Umbilical cord (tissue), 2 donors: ENCODE results near the gene ALG3. TPM values are rescaled to one million over a fixed set of nuclear protein-coding genes. Genes with fewer than 3 reads are reported as not detected.
"Not testable (repeated sequence)": the region's sequence is repeated elsewhere in the genome, so short reads cannot be mapped to it uniquely, and the experiment has no call there.

Source experiments
- DNase-seq: peaks from one replicate; pipeline ENCODE4 v3.0.0-alpha.2; 2015; ENCODE audit warnings: low spot score
- total RNA-seq: library from RNA; depleted of rRNA; stranded (reverse); fragments of >200 nt; gene quantifications from one replicate; pipeline ENCODE4 v1.2.3, GENCODE V29; 2014; ENCODE audit warnings: low replicate concordance; ENCODE audit not compliant: insufficient read depth

ALG3 gene
- 27.7 TPM for total RNA-seq

DNA sequence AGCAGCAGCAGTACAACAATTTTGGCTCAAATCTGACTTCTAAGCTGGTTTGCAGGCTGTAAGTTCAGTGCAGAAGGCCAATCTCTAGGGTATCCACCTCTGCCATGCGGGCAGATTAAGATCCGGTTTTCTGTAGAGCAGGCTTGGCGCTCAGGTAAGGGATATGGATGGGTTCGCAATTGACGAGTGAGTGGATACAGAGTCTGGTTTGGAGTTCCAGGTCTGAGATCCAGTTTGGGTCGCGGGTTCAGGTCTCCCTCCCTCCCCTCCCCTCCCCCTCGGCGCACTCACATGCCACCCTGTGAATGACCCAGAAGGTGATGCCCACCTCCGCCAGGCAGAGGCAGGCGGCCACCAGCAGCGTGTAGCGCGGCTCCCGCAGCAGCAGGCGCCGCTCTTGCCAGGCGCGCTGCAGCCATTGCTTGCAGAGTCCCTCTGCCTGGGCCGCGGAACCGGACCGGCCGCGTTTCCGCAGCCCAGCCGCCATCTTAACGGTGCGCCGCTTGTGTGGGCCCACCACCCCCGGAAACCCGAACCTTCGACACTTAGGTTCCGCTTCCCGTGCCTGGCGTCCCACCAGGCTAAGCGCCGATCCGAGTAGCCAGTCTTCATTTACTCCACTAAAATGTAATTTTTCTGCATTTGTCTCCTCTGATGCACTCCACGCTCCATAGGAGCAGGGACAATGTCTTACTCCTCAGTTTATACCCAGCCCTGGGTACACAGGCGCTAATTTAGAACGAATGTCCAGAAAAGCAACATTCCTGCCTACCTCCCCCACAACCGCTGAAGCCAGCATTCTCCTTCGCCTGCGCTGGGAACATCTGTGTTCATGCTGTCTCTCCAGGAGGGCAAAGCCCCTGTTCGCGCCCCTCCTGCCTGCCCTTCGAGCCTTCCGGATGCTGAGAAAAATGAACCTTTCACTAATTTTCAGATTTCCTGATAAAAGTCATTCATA is at the start of gene ALG3:
Gene ALG3 (minus strand): TSS at position 509 of the 958 bp plus-strand sequence. CDS start 22 bp downstream, at position 487.
- peak; percentile 85 for DNase-seq

DNA sequence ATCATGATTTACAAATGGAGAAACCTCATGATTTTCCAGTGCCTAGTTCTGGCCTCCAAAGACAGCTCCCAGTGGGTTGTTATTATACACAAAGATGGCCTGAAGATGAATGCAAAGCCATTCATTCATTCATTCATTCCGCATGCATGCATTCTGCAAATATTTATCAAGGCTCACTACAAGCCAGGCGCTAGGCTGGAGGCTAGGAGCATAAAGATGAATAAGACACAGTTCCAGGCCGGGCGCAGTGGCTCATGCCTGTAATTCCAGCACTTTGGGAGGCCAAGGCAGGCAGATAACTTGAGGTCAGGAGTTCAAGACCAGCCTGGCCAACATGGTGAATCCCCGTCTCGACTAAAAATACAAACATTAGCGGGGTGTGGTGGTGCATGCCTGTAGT is 47.9 kb upstream of the ALG3 start:
- DNase-seq, result no peak

DNA sequence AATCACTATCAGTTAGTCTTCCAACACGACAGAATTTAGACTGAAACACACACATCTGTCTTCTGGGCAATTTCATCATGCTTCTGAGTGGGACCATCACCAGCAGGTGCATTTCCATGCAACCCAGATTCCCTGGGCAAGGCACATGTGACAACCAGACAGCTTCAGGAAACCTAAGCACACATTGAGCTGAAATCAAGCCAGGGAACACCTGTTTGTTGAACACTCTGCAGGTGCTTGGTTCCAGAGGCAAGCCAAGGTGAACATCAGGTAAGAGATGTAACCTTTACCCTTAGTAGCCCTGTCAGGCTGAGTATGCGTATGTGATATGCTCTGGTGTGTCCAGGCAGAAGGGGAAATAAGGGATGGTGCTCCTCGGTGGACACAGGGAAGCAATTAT is 47.0 kb upstream of the ALG3 start:
- no peak for DNase-seq

DNA sequence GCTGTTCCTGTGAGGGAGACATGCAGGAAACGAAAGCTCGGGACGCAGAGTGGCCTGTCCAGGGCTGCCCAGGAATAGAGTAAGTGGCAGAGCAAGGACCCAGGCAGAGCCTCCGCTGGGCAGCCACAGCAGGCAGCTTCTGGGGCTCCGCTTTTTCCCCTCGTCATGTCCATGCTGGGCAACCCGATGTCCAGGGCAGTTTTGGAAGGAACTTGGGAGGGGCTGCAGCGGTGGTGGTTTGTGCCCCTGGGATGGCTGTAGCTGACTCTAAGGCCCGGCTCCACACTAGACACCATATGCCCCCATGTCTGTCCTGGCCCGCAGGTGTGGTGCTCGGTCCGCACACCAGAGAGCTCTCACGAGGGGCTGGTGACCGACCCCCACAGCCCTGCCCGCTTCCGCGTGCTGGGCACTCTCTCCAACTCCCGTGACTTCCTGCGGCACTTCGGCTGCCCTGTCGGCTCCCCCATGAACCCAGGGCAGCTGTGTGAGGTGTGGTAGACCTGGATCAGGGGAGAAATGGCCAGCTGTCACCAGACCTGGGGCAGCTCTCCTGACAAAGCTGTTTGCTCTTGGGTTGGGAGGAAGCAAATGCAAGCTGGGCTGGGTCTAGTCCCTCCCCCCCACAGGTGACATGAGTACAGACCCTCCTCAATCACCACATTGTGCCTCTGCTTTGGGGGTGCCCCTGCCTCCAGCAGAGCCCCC is 43.1 kb upstream of the ALG3 start:
- DNase-seq, result no peak

DNA sequence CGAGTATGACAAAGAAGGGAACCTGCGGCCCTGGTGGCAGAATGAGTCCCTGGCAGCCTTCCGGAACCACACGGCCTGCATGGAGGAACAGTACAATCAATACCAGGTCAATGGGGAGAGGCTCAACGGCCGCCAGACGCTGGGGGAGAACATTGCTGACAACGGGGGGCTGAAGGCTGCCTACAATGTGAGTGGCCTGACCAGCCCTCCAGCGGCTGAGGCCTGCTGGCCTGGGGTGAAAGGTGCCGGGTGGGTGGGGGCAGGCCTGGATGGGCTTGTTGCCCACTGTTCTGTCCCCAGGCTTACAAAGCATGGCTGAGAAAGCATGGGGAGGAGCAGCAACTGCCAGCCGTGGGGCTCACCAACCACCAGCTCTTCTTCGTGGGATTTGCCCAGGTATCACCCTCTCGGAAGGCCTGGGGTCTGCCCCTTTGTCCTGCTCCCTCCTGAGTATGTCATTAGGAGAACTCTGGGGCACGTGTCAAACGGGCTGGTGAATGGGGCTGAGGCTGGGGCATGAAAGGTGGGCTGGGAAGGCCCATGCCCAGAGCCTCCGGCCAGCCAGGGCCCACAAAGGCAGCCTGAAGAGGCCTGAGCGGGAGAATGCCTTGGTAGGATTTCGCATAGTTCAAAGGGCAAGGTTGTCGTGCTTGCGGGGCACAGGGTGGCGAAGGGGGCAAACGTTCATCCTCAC is 42.4 kb upstream of the ALG3 start:
- no peak for DNase-seq

DNA sequence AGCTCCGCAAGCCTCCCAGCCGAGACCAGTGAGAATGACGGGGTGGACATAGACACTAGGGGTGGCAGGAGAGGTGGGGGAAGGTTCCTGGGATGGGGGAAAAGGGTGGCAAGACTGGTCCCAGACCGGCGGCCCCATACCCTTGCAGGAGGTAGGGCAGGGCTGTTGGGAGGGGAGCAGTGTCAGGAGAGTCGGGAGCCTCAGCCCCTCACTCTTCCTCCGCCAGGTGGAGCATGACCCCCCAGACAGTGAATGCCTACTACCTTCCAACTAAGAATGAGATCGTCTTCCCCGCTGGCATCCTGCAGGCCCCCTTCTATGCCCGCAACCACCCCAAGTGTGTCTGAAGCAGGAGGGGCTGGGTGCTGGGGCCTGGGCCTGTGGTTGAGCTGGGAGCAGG is 41.6 kb upstream of the ALG3 start:
- DNase-seq, result no peak

DNA sequence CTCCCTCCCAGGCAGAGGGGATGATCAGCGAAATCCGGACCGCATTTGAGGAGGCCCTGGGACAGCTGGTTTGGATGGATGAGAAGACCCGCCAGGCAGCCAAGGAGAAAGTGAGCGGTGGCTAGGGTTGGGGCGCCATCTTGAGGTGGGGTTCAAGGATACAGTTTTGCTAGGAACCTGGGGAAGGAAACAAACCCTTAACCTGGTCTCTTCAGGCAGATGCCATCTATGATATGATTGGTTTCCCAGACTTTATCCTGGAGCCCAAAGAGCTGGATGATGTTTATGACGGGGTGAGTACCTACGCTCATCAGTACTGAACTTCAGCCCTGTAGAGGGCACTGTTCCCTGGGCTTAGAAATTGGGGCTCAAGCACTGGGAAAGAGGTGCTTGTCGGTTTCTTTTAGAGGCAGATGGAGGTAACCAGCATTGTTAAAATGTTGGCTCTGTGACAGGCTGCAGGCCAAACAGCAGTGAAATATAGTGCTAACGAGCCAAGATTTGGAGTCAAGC is 40.7 kb upstream of the ALG3 start:
- no peak for DNase-seq

DNA sequence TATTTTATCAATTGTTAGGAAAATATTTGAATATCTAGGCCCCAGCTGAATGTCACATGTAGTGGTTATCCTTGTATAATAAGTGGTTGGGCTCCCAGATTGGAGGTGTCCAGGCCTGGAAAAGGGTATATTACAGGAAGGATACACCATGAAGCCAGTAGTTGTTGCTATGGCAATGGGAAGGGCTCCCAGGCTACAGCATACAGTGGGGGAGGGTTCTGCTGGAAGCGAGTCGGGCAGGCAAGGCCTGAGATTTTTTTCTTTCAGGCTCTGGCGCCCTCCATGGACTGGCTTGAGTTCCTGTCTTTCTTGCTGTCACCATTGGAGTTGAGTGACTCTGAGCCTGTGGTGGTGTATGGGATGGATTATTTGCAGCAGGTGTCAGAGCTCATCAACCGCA is 35.9 kb upstream of the ALG3 start:
- peak; percentile 65 for DNase-seq

DNA sequence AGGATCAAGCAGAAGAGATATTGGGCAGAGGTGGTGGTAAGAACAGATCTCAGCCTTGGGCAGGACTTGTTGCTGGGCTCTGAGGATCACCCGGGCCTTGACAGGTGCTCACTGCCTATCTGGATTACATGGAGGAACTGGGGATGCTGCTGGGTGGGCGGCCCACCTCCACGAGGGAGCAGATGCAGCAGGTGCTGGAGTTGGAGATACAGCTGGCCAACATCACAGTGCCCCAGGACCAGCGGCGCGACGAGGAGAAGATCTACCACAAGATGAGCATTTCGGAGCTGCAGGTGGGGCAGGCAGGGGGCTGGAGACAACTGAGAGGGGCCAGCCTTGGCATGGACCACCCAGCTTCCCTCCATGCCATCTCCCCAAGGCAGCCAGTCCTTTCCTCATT is 34.9 kb upstream of the ALG3 start:
- DNase-seq, result no peak

DNA sequence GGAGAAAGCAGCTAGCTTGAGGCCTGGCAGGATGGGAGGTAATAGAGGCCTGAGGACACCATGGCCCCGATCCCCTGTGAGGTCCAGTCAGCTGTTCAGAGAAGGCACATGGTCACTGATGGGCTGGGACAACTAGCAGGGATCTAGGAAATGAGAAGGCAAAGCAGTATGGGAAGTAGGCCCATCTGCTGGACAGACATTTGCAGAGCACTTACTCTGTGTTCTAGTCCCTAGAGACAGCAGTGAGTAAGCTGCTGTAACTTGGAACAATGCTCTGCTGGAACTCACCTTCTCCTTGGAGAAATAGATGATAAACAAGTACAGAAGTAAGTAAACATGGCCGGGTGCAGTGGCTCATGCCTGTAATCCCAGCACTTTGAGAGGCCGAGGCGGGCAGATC is 34.2 kb upstream of the ALG3 start:
- no peak for DNase-seq

DNA sequence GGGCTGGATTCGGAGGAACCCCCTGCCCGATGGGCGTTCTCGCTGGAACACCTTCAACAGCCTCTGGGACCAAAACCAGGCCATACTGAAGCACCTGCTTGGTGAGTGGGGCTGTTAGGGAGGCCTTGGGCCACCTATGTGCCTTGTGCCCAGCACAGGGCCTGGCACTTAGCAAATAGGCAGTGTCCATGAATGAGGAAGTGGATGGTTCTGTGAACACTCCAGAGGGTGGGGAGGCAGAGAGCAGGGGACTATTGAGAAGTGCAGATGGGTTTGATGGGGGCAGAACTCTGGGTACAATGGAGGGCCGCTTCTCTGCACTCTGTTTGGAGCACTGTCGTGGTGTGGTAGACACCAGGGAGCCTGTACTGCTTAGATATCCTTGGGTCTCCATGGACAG is 28.6 kb upstream of the ALG3 start:
- DNase-seq, result no peak

DNA sequence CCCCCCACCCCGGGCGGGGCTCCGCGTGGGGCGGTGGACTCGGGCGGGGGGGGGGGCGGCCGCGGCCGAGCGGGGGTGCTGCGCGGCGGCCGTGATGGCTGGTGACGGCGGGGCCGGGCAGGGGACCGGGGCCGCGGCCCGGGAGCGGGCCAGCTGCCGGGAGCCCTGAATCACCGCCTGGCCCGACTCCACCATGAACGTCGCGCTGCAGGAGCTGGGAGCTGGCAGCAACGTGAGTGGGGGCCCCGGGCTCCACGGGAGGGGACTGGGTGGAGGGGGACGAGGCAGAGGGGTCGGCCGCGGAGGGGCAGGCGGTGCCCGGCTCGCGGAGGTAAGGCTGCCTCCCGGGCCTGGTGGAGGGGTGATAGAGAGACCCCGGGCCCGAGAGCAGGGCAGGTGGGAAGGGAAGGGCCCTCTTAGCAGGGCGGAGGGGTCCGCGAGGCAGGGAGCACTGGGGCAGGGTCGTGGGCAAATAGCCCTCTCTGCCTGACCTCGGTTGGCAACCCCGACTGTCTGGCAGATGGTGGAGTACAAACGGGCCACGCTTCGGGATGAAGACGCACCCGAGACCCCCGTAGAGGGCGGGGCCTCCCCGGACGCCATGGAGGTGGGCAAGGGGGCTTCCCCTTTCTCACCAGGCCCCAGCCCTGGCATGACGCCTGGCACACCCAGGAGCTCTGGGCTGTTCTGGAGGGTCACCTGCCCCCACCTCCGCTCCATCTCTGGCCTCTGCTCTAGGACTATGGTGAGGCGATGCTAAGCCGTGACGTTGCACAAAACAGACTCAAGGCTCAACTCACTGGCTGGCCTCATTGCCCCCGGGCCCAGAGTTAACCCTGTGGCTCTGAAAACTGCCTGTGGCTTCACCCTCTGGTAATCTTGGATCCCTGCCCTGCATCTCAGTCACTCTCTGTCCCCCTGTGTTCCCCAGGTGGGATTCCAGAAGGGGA is 27.5 kb upstream of the ALG3 start, which contains the start of gene ECE2:
Gene ECE2 (plus strand): TSS at position 62 of the 950 bp plus-strand sequence. CDS start 132 bp downstream, at position 194.
- DNase-seq, result no peak

DNA sequence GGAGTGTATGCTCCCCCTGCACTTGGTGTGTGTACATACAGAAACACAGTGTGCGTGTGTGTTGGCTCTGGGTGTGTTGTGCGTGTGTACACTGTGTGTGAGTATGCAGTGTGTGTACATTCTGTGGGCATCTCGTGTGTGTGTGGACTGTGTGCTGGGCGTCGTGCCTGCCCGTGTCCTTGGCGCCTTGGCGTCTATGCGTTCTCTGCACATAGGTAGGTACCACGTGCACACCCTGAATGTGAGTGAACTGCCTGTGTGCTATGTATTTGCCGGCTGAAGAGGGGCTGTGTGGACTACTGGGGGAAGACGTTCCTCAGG is 26.6 kb upstream of the ALG3 start:
- DNase-seq, result no peak

DNA sequence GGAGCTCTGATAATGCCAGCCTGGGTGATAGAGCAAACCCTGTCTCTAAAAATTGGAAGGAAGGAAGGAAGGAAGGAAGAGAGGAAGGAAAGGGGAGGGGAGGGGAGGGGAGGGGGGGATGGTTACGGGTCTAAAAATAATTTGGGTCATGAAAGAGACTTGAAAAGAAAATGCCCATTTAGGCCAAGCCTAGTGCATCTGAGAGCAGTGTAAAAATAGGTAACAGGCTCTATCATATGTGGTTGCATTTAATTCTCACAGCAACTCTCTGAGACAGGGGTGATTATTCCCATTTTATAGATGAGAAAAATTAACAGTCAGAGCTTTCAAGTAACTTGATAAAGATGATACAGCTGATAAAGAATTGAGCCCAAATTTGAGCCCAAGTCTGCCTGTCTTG is 23.5 kb upstream of the ALG3 start:
- DNase-seq, result no peak

DNA sequence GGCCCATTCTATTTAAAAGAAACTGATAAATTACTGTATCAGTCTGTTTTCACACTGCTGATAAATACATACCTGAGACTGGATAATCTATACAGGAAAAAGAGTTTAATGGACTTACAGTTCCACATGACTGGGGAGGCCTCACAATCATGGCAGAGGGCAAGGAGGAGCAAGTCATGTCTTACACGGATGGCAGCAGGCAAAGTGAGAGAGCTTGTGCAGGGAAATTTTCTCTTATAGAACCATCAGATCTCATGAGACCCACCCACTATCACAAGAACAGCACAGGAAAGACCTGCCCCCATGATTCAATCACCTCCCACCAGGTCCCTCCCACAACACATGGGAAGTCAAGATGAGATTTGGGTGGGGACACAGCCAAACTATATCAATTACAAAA is 18.5 kb upstream of the ALG3 start:
- not testable (repeated sequence) for DNase-seq

DNA sequence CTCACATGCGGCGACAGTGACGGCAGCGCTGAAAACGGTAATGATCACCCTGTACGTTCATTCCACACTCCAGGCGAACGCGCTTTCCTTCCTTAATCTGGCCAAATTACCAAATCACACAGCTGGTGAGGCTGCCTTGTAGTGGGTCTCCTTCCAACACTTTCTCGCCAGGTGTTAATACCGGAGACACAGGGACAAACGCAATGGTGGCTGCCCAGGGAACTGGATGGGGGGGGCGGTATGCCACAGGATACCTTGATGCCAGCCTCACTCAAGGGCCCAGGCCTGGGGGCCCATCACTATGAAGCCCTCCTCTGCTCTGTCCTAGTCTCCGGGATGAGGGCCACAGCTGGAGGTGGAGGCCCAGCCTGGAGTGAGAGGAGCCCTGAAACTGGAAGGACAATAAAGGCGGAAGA is 14.0 kb upstream of the ALG3 start:
- no peak for DNase-seq

DNA sequence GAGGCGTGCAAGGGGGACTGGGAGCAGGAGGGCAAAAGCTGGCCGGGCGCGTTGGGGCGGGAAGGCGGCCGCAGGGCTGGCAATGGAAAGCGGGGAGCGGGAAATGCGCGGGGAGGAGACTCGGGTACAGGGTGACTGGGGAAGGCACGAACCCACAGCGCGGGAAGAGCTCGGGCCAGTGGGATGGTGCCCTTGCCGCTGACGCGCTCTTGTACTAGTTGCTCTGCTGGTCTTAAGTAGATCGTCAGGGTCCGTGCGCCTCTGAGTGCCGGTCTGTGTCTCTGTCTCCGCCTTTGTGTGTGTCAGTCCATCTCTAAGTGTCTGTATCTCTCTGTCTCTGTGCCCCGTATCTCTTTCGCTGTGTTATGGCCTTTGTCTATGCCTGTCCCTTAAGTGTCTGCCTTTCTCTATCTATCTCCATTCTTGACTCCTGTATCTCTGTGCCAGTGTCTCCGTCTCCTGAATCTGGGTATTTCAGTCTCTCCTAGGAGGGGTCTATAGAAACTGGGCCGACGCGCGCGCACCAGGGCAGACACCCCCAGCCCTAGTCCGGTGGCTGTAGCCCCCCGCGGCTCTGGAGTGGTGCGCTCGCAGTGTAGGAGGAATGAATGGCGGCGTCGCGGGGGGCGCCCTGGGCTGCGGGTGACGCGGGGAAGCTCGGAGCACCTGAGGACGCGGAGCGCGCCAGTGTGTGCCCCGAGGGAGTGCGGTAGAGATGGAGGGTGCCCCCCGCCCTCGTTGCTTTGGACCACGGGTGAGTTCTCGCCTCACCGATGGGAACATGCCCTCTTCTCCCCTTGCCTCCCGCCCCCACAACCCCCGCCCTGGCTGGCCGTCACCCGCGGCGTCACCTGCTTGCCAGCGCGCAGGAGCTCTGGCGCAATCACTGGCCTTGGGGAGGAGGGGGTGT is 13.3 kb upstream of the ALG3 start:
- DNase-seq, result no peak

DNA sequence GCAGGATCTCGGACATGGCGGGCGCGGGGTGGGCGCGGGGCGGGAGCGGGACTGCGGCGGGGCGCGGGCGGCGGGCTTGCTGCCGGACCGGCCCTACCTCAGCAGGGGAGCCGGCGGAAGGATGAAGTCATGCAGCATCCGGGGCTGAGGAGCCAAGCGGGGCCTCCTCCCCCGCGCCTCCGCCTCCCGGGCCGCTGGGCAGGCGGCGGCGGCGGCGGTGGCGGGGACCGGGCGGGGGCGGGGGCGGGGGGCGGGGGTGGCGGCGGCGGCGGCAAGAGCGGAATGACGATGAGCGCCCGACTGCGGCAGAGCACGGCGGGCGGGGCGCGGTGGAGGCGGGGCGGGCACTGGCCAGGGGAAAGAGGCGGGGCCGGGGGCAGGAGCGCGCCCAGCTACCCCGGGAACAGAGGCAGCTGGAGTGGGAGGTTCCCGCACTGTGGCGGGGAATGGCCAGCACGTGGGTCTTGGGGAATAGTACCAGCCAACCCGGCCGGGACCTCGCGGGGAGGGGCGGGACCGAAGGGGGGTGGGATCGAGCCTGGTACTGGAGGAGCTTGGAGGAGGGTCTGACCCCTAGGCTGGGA is 12.6 kb upstream of the ALG3 start, which contains the start of gene CAMK2N2:
Gene CAMK2N2 (minus strand): TSS at position 284 of the 584 bp plus-strand sequence. CDS start 268 bp downstream, at position 16.
- DNase-seq, result peak; percentile 10

DNA sequence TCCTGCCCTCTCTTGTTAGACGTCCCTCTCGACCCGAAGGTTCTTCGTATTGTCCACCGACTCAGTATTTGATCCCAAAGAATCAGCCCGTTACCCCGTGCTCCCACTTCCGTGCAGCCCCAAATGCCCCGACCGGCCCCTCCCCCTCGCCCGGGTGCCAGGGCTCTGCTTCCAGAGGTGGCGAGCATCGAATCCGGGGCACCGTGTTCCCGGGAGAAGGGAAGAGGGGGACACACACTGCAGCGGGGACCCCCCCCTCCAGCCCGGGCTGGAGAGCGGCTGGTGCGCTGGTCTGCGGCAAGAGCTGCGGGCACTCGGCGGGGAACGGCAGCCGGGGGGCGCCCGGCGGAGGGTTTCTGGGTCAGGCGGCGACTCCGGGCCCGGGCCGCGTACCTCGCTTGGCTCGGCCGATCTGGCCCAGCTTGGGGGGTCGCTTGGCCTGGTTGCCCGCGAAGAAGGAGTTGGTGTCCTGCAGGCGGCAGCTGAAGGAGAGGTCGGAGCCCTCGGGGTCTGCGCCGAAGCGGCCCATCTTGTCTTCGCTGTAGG is 12.0 kb upstream of the ALG3 start:
- no peak for DNase-seq
